ENCODE data around the gene PON2.
A peak's percentile ranks its signal among the peaks of the same experiment; 100 is the strongest.
"Not testable (repeated sequence)": the region's sequence is repeated elsewhere in the genome, so short reads cannot be mapped to it uniquely, and the experiment has no call there.

PON2 gene

GRCh38 chr7:95398155-95398940, 36.5 kb downstream of the PON2 start:
- Mint-ChIP-seq H3K4me3 (no peak overlapping the region), H3K27me3 (peaks cover 14% of the 10 kb centered on the region), H3K9me3 (ENCODE audit: low read depth) (no peaks in the 10 kb centered on the region), H3K36me3 (no peaks in the 10 kb centered on the region), H3K27ac (no peak overlapping the region), H3K4me1 (ENCODE audit: low read depth) (peaks cover 3% of the 10 kb centered on the region)

GRCh38 chr7:95397381-95397780, 37.4 kb downstream of the PON2 start:
- Mint-ChIP-seq H3K4me3 (peak overlapping the region; percentile 49), H3K27ac (no peak overlapping the region), H3K36me3 (no peaks in the 10 kb centered on the region), H3K27me3 (peaks cover 17% of the 10 kb centered on the region), H3K9me3 (ENCODE audit: low read depth) (no peaks in the 10 kb centered on the region), H3K4me1 (ENCODE audit: low read depth) (peaks cover 3% of the 10 kb centered on the region)

DNA sequence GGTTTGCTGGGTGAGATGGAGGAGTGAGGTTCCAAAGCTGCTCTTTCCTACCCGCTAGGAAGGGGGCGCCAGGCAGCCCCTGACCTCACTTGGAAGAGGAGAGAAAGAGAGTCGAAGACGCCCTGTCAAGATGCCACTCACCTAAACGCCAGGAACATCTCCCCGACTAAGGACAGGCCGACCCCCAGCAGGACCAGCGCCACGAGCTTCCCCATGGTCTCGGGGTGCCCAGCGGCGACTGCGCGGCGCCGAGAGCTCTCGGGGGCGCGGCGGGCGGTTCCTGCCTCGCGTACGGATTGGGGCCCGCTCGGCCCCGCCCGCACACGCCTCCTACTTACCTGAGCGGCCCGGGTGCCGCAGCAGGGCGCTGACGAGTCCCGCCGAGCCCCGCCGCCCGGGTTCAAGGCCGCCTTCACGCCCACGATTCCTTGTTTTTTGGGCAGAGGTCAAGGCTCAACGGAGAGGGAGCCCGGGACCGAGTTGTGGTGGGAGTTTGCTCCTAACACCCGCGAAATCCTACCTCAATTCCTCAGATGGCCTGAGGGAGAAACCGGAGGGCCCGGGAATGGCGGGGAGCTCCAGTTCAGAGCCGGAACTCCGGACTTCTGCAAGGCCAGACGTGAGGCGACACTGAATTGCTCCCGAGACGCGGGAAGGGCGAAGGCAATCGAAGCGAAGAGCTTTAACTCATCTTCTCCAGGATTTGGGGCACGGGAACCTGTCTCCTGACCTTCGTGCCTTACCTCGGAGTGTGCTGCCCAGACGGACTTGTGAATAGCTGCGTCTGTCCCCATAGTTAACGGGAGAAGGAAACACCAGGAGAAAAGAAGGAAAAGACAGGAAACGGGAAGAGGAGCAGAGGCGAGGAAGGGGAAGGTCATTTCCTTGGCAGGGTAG, 38.4 kb downstream of the PON2 start, which contains the start of gene PON3:
PON3 (minus strand) TSS at position 240 of the 897 bp plus-strand sequence; CDS start at position 215, 25 bp downstream.
- H3K27me3 Mint-ChIP-seq = peaks cover 17% of the 10 kb centered on the region
- H3K36me3 Mint-ChIP-seq = no peaks in the 10 kb centered on the region
- H3K27ac Mint-ChIP-seq = no peak within 1 kb of the TSS
- peak within 1 kb of the TSS; percentile 65 for H3K4me3 Mint-ChIP-seq
- peaks cover 3% of the 10 kb centered on the region for H3K4me1 Mint-ChIP-seq (ENCODE audit: low read depth)
- H3K9me3 Mint-ChIP-seq (ENCODE audit: low read depth) = no peaks in the 10 kb centered on the region

DNA sequence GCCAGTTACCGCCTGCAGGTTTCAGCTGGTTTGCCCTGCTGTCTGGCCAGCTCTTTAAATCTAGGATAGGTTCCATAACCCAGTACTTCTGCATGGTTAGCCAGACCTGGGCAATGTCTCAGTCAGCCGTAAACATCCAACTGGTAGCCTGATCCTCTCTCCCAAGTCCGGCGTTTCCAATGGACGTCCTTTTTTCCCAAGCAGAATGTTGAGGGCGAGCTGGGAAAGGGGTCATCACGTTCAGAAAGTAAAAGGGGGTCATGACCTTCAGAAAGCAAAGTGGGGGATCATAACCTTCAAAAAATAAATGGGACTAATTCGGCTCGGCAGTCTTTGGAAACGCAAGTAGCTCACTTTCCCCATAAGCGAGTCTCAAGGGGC, 39.1 kb downstream of the PON2 start:
- H3K27ac Mint-ChIP-seq = no peak overlapping the region
- H3K4me1 Mint-ChIP-seq (ENCODE audit: low read depth) = peaks cover 3% of the 10 kb centered on the region
- H3K27me3 Mint-ChIP-seq = peaks cover 17% of the 10 kb centered on the region
- peak overlapping the region; percentile 65 for H3K4me3 Mint-ChIP-seq
- no peaks in the 10 kb centered on the region for H3K9me3 Mint-ChIP-seq (ENCODE audit: low read depth)
- no peaks in the 10 kb centered on the region for H3K36me3 Mint-ChIP-seq

DNA sequence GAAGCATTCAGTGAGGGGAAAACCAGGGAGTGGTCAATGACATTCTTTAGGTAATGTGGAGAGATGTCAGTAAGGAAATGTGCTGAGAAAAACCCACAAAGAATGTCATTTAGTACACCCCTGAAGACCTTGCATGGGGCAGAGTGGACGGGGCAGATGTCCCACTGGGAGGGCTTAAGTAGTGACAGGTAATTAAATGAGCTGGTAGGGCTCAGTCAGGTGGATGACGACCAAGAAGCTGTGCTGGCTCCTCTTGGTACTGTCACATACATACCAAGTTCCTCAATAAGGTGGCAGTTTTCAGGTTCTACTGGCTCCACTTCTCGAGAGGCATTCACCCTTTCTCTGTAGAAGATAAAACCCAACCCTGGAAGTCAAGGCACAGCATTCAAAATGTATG, 40.5 kb downstream of the PON2 start:
- H3K4me3 Mint-ChIP-seq = no peak overlapping the region
- H3K27me3 Mint-ChIP-seq = peaks cover 17% of the 10 kb centered on the region
- no peaks in the 10 kb centered on the region for H3K36me3 Mint-ChIP-seq
- H3K9me3 Mint-ChIP-seq (ENCODE audit: low read depth) = no peaks in the 10 kb centered on the region
- peaks cover 3% of the 10 kb centered on the region for H3K4me1 Mint-ChIP-seq (ENCODE audit: low read depth)
- H3K27ac Mint-ChIP-seq = no peak overlapping the region

DNA sequence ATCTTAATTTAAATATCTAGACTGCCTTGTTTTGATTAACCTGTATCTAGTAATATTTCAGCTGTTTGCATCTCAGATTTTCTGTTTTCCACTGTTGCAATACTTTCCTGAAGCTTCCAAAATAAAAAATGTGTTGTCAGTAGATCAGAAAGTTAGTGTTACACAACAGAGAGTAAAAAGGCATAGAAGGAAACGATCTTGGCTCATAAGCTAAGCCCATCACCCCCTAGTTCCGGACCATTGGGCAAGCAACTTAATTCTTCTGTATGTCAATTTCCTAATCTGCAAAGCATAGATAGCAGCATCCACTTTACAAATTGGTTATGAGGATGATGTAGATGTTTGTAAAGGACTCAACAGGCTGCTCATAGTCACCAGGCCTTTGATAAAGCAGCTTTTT, 43.1 kb downstream of the PON2 start:
- Mint-ChIP-seq H3K4me1 (ENCODE audit: low read depth) (peaks cover 3% of the 10 kb centered on the region), H3K27me3 (peaks cover 13% of the 10 kb centered on the region), H3K27ac (no peak overlapping the region), H3K9me3 (ENCODE audit: low read depth) (no peaks in the 10 kb centered on the region), H3K36me3 (no peaks in the 10 kb centered on the region), H3K4me3 (no peak overlapping the region)

DNA sequence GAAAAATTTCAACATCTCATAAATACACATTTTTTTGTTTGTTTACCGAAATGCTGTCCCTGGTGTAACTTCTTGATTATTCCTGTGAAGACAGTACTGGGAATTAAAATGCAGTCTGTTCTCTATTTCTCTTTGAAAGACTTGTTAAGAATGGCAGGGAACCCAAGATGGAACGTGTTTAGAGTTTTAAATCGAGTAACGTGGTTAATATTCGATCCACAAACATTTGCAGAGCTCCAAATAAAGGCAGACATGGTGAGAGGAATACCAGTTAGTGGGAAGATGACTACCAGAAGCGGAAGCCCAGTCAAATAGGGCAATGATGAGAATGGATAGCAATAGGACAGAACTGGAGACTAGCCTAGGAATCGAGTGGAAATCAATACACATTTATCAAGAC, 45.3 kb downstream of the PON2 start:
- no peaks in the 10 kb centered on the region for H3K36me3 Mint-ChIP-seq
- H3K9me3 Mint-ChIP-seq (ENCODE audit: low read depth) = no peaks in the 10 kb centered on the region
- H3K27ac Mint-ChIP-seq = no peak overlapping the region
- H3K4me1 Mint-ChIP-seq (ENCODE audit: low read depth) = no peaks in the 10 kb centered on the region
- H3K27me3 Mint-ChIP-seq = peaks cover 11% of the 10 kb centered on the region
- H3K4me3 Mint-ChIP-seq = no peak overlapping the region

DNA sequence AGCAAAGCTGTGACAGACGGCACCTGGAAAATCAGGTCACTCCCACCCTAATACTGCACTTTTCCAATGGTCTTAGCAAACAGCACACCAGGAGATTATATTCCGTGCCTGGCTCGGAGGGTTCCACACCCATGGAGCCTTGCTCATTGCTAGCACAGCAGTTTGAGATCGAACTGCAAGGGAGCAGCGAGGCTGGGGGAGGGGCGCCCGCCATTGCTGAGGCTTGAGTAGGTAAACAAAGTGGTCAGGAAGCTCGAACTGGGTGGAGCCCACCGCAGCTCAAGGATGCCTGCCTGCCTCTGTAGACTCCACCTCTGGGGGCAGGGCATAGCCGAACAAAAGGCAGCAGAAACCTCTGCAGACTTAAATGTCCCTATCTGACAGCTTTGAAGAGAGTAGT, 55.4 kb downstream of the PON2 start:
- H3K27ac Mint-ChIP-seq; H3K4me3 Mint-ChIP-seq; H3K9me3 Mint-ChIP-seq (ENCODE audit: low read depth): not testable (repeated sequence)

GRCh38 chr7:95376632-95377400, 58.0 kb downstream of the PON2 start:
- H3K27ac Mint-ChIP-seq = no peak overlapping the region
- no peaks in the 10 kb centered on the region for H3K9me3 Mint-ChIP-seq (ENCODE audit: low read depth)
- no peaks in the 10 kb centered on the region for H3K4me1 Mint-ChIP-seq (ENCODE audit: low read depth)
- H3K4me3 Mint-ChIP-seq = no peak overlapping the region
- H3K36me3 Mint-ChIP-seq = no peaks in the 10 kb centered on the region
- peaks cover 4% of the 10 kb centered on the region for H3K27me3 Mint-ChIP-seq

More for the DNA sequence above, 55.4 kb downstream of the PON2 start:
- not testable (repeated sequence) for H3K27me3 Mint-ChIP-seq; H3K4me1 Mint-ChIP-seq (ENCODE audit: low read depth); H3K36me3 Mint-ChIP-seq

GRCh38 chr7:95375591-95376257, 59.1 kb downstream of the PON2 start:
- H3K27ac Mint-ChIP-seq = no peak overlapping the region

GRCh38 chr7:95373323-95373722, 61.5 kb downstream of the PON2 start:
- Mint-ChIP-seq H3K4me3 (no peak overlapping the region), H3K36me3 (no peaks in the 10 kb centered on the region), H3K27ac (no peak overlapping the region), H3K9me3 (ENCODE audit: low read depth) (no peaks in the 10 kb centered on the region), H3K4me1 (ENCODE audit: low read depth) (no peaks in the 10 kb centered on the region), H3K27me3 (peaks cover 5% of the 10 kb centered on the region)

More at GRCh38 chr7:95375591-95376257, 59.1 kb downstream of the PON2 start:
- Mint-ChIP-seq H3K4me3 (no peak overlapping the region), H3K36me3 (no peaks in the 10 kb centered on the region), H3K9me3 (ENCODE audit: low read depth) (no peaks in the 10 kb centered on the region), H3K4me1 (ENCODE audit: low read depth) (no peaks in the 10 kb centered on the region), H3K27me3 (peaks cover 5% of the 10 kb centered on the region)

- Mint-ChIP-seq H3K9me3 (ENCODE audit: low read depth) (no peaks in the 10 kb centered on the region), H3K36me3 (no peaks in the 10 kb centered on the region), H3K4me1 (ENCODE audit: low read depth) (no peaks in the 10 kb centered on the region), H3K27ac (no peak overlapping the region), H3K27me3 (peaks cover 1% of the 10 kb centered on the region), H3K4me3 (no peak overlapping the region)
Measured at GRCh38 chr7:95368235-95368634, 66.6 kb downstream of the PON2 start.

DNA sequence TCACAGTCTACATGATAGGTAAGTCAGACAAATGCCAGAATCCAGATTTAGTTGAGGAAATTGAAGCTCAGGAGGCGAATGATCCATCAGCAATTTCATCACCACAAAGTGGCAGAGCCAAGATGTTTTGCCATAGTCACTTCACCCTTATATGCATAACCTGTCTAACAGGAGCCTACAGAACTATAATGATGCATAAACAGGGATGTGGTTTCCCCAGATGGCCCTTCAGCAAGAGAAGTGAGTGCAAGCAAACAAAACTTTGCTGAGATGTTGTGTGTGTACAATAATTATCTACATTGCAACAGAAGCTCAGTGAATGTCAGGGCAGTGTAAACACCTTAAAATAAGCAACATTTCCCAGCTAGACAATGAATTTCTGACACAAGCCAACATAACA, 67.2 kb downstream of the PON2 start:
- Mint-ChIP-seq H3K9me3 (ENCODE audit: low read depth) (no peaks in the 10 kb centered on the region), H3K4me3 (no peak overlapping the region), H3K27me3 (peaks cover 1% of the 10 kb centered on the region), H3K27ac (no peak overlapping the region), H3K36me3 (no peaks in the 10 kb centered on the region), H3K4me1 (ENCODE audit: low read depth) (no peaks in the 10 kb centered on the region)

GRCh38 chr7:95365151-95365550, 69.7 kb downstream of the PON2 start:
- no peak overlapping the region for H3K27ac Mint-ChIP-seq
- no peaks in the 10 kb centered on the region for H3K4me1 Mint-ChIP-seq (ENCODE audit: low read depth)
- H3K9me3 Mint-ChIP-seq (ENCODE audit: low read depth) = no peaks in the 10 kb centered on the region
- peaks cover 1% of the 10 kb centered on the region for H3K27me3 Mint-ChIP-seq
- no peaks in the 10 kb centered on the region for H3K36me3 Mint-ChIP-seq
- H3K4me3 Mint-ChIP-seq = no peak overlapping the region

All from activated naive CD8-positive, alpha-beta T cell (primary cell).